SK-N-SH (cell line): ENCODE results near the gene DCUN1D3. TPM values are rescaled to one million over a fixed set of nuclear protein-coding genes. Genes with fewer than 3 reads are reported as not detected.

Source experiments
- CTCF ChIA-PET: fragments of 300-600, 350-600 bp; formaldehyde crosslinking; extraction: SDS; loops from one replicate; lab custom pipeline; 2021; lab: Yijun Ruan, JAX
- POLR2A ChIA-PET: fragments of 350-600 bp; sonication (Branson Sonifier 250); formaldehyde crosslinking; extraction: SDS; loops from one replicate; lab custom pipeline; 2020; ENCODE audit warnings: antibody characterized with exemption, inconsistent platforms; lab: Yijun Ruan, JAX
- DNase-seq: peaks from one replicate; pipeline ENCODE4 v3.0.0; 2012
- H2AFZ ChIP-seq: fragments of 200-600 bp; sonication (generic); 2 replicates; pipeline ENCODE4 v1.8.1; 2016; ENCODE audit warnings: antibody characterized with exemption, mild to moderate bottlenecking, low read depth
- H3F3A ChIP-seq: fragments of 200-600 bp; sonication (generic); replicated peaks from 2 replicates; pipeline ENCODE3; 2016; ENCODE audit warnings: antibody characterized with exemption, mild to moderate bottlenecking; ENCODE audit not compliant: insufficient read depth
- H3K27ac ChIP-seq, 2 experiments: fragments of 200-500 bp in 1 of 2; fragments of 200-600 bp in 1 of 2; sonication (Bioruptor generic) in 1 of 2; sonication (generic), shearing (Covaris generic) in 1 of 2; 2 replicates each; pipeline versions ENCODE4 v1.5.1 to v1.6.1; 2014 to 2016; ENCODE audit warnings: low read depth in 2 of 2, inconsistent platforms in 1 of 2, low read length in 1 of 2, mild to moderate bottlenecking in 1 of 2, mixed read lengths in 1 of 2
- H3K27me3 ChIP-seq: fragments of 200-600 bp; sonication (generic), shearing (Covaris generic); 2 replicates; pipeline ENCODE4 v1.6.1; 2016; ENCODE audit warnings: mixed run types; ENCODE audit not compliant: insufficient read depth
- H3K36me3 ChIP-seq, 2 experiments: fragments of 200-500 bp in 1 of 2; fragments of 200-600 bp in 1 of 2; sonication (Bioruptor generic) in 1 of 2; sonication (generic) in 1 of 2; replicated peaks in 1 of 2; 2 replicates each; pipeline versions ENCODE3 to v1.5.1; 2014 to 2016; ENCODE audit warnings: low read length in 1 of 2, mild to moderate bottlenecking in 1 of 2; ENCODE audit not compliant: insufficient read depth in 2 of 2, control insufficient read depth in 1 of 2
- H3K4me1 ChIP-seq, 2 experiments: fragments of 200-500 bp in 1 of 2; fragments of 200-600 bp in 1 of 2; sonication (Bioruptor generic) in 1 of 2; sonication (generic), shearing (Covaris generic) in 1 of 2; 2 replicates each; pipeline versions ENCODE4 v1.5.1 to v1.6.1; 2014 to 2016; ENCODE audit warnings: low read depth in 1 of 2, low read length in 1 of 2, mixed run types in 1 of 2; ENCODE audit not compliant: insufficient read depth in 2 of 2, control insufficient read depth in 1 of 2
- H3K4me2 ChIP-seq: fragments of 200-600 bp; sonication (generic), shearing (Covaris generic); 2 replicates; pipeline ENCODE4 v1.6.1; 2017; ENCODE audit warnings: mixed run types
- H3K4me3 ChIP-seq, 2 experiments: fragments of 200-500 bp in 1 of 2; fragments of 200-600 bp in 1 of 2; sonication (Bioruptor generic) in 1 of 2; sonication (generic), shearing (Covaris generic) in 1 of 2; 2 replicates each; pipeline versions ENCODE4 v1.5.1 to v1.8.1; 2014 to 2016; ENCODE audit warnings: low read depth in 2 of 2, inconsistent platforms in 1 of 2, low read length in 1 of 2, mild to moderate bottlenecking in 1 of 2, mixed read lengths in 1 of 2, moderate library complexity in 1 of 2
- H3K79me2 ChIP-seq: fragments of 200-600 bp; sonication (generic); 2 replicates; pipeline ENCODE4 v1.8.1; 2017; ENCODE audit warnings: mild to moderate bottlenecking; ENCODE audit not compliant: insufficient read depth
- H3K9ac ChIP-seq: fragments of 200-600 bp; sonication (generic); 2 replicates; pipeline ENCODE4 v1.6.1; 2017; ENCODE audit warnings: mixed run types
- H3K9me2 ChIP-seq: fragments of 200-600 bp; sonication (generic); 2 replicates; pipeline ENCODE4 v1.6.1; 2017; ENCODE audit warnings: mixed run types
- H3K9me3 ChIP-seq: fragments of 200-600 bp; sonication (generic); 2 replicates; pipeline ENCODE4 v1.6.1; 2017; ENCODE audit warnings: mixed run types, mild to moderate bottlenecking, moderate library complexity
- H4K20me1 ChIP-seq: fragments of 200-600 bp; sonication (generic); 2 replicates; pipeline ENCODE4 v1.6.1; 2017; ENCODE audit warnings: mild to moderate bottlenecking, mixed run types; ENCODE audit not compliant: insufficient read depth
- CHD2 ChIP-seq: fragments of 150-350 bp; IDR thresholded peaks from 2 replicates; pipeline ENCODE4 v1.6.1; 2018; ENCODE audit warnings: low read length; ENCODE audit not compliant: partially characterized antibody
- CTCF ChIP-seq: fragments of 200-600 bp; sonication (generic); IDR thresholded peaks from 2 replicates; pipeline ENCODE4 v1.6.1; 2017; ENCODE audit warnings: antibody characterized with exemption, mild to moderate bottlenecking, moderate library complexity
- EP300 ChIP-seq, 2 experiments: IDR thresholded peaks; 2 replicates each; pipeline versions ENCODE4 v1.4.0 to v1.6.1; 2012; ENCODE audit warnings: borderline replicate concordance in 1 of 2, low read depth in 1 of 2, low read length in 1 of 2
- FOXJ3 ChIP-seq: sonication (generic); formaldehyde crosslinking; IDR thresholded peaks from 2 replicates; pipeline ENCODE4 v1.5.1; 2020; ENCODE audit warnings: mild to moderate bottlenecking, missing genetic modification reagents
- GABPA ChIP-seq: IDR thresholded peaks from 2 replicates; pipeline ENCODE4 v1.4.0; 2012; ENCODE audit warnings: low read depth, mild to moderate bottlenecking
- GATA2 ChIP-seq: sonication (generic); formaldehyde crosslinking; IDR thresholded peaks from 2 replicates; pipeline ENCODE4 v1.5.0; 2020; ENCODE audit warnings: mild to moderate bottlenecking, missing genetic modification reagents
- IRF3 ChIP-seq: fragments of 150-350 bp; IDR thresholded peaks from 2 replicates; pipeline ENCODE4 v1.6.1; 2016; ENCODE audit warnings: mild to moderate bottlenecking, low read depth, low read length
- MEF2A ChIP-seq: IDR thresholded peaks from 2 replicates; pipeline ENCODE4 v1.4.0; 2012; ENCODE audit warnings: low read depth, borderline replicate concordance
- RXRA ChIP-seq: IDR thresholded peaks from 2 replicates; pipeline ENCODE4 v1.4.0; 2012; ENCODE audit warnings: low read depth, mild to moderate bottlenecking, borderline replicate concordance
- SMC3 ChIP-seq: IDR thresholded peaks from 2 replicates; pipeline ENCODE4 v1.6.1; 2012; ENCODE audit warnings: low read depth, low read length, improper control_type of control experiment
- TAF1 ChIP-seq: IDR thresholded peaks from 2 replicates; pipeline ENCODE4 v1.6.1; 2012; ENCODE audit warnings: low read depth, mild to moderate bottlenecking, low read length, moderate library complexity, borderline replicate concordance
- ZBTB33 ChIP-seq: IDR thresholded peaks from 2 replicates; pipeline ENCODE4 v1.4.0; 2012; ENCODE audit warnings: low read depth, borderline replicate concordance
- whole genome bisulfite sequencing: methylation state at CpG from one replicate; pipeline ENCODE4 v1.1.6; 2017; ENCODE audit warnings: low lambda C conversion rate; 5-methylcytosine and 5-hydroxymethylcytosine counted together
- polyA plus RNA-seq, 3 experiments: library from polyadenylated mRNA; depleted of rRNA; stranded (reverse); fragments of >200 nt; gene quantifications; 2 replicates each; pipeline ENCODE4 v1.2.3, GENCODE V29; 2012
- TF ChIP-seq, protein P1 (sequence below): IDR thresholded peaks from 2 replicates; pipeline ENCODE4 v1.4.0; 2012; ENCODE audit warnings: low read depth

DCUN1D3 gene
- polyA plus RNA-seq, 1 of the 3 experiments (the other 2 are of a cell fraction), result 4.7 TPM

GRCh38 chr16:20901068-20901435, 894 bp upstream of the DCUN1D3 start:
- 3% methylated on average over 12 of the region's 20 CpGs for WGBS
- DNase-seq, result no peak
- Histone ChIP-seq H2AFZ (peak overlapping the region; percentile 20; the same call in 1 of the 2 replicates), H4K20me1 (peaks cover 7% of the 10 kb centered on the region; the same call in 1 of the 2 replicates), H3F3A (peaks cover 11% of the 10 kb centered on the region), H3K4me2 (peak overlapping the region; percentile 89), H3K36me3 (peaks cover 5 to 19% of the 10 kb centered on the region in 2 experiments), H3K9me2 (no peaks in the 10 kb centered on the region), H3K79me2 (peaks cover 72% of the 10 kb centered on the region), H3K9ac (peak overlapping the region; percentile 96), H3K9me3 (no peaks in the 10 kb centered on the region), H3K27ac (peak overlapping the region; percentile 93 to 98), H3K4me1 (peaks cover 21 to 28% of the 10 kb centered on the region in 2 experiments), H3K4me3 (peak overlapping the region; percentile 84 to 95), H3K27me3 (no peaks in the 10 kb centered on the region)
- TF ChIP-seq, protein P1, sequence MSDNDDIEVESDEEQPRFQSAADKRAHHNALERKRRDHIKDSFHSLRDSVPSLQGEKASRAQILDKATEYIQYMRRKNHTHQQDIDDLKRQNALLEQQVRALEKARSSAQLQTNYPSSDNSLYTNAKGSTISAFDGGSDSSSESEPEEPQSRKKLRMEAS, result no peak
- TF ChIP-seq FOXJ3 (CRISPR knock-in tag), result peak; percentile 48; the same call in 1 of the 2 replicates
- ChIA-PET CTCF (interaction anchor here (2.3 kb wide), 1 partner anchor 51 kb away, joined by 10 read pairs; no protein-coding TSS in a partner anchor), POLR2A (interaction anchor here (0.6 to 2.1 kb wide), 3 partner anchors 13 to 1201 kb away, joined by 3 to 8 read pairs (median 3); partner anchors contain the start of genes ERI2 and REXO5)

GRCh38 chr16:20899477-20900298, 470 bp downstream of the DCUN1D3 start:
- H3K4me2 ChIP-seq, result peak overlapping the region; percentile 86
- 2% methylated on average over 18 of the region's 23 CpGs for WGBS
- no peak for TF ChIP-seq EP300 (IDR thresholded peaks at IDR 0.05; ENCODE audit: borderline replicate concordance in 1 of 2, low read depth in 1 of 2, low read length in 1 of 2)
- TF ChIP-seq GATA2 (CRISPR knock-in tag), result no peak
- no peak for TF ChIP-seq CHD2
- no peak for TF ChIP-seq GABPA
- TF ChIP-seq CTCF, result no peak
- TF ChIP-seq IRF3, result no peak
- no peak for TF ChIP-seq RXRA
- TF ChIP-seq SMC3, result no peak
- no peak for TF ChIP-seq TAF1
- TF ChIP-seq ZBTB33, result no peak
- TF ChIP-seq, protein P1, result no peak
- TF ChIP-seq MEF2A, result no peak
- TF ChIP-seq, all 33 proteins: peak for 0
- DNase-seq, result peak; percentile 57
- H3K9me2 ChIP-seq, result no peaks in the 10 kb centered on the region
- no peaks in the 10 kb centered on the region for H3F3A ChIP-seq
- H3K4me3 ChIP-seq, result peak overlapping the region; percentile 84 to 95
- POLR2A ChIA-PET, result interaction anchor here (1.4 to 2.1 kb wide), 3 partner anchors 15 to 93 kb away, joined by 3 to 8 read pairs (median 7); partner anchors contain the start of genes ERI2 and REXO5
- H2AFZ ChIP-seq, result no peak overlapping the region
- H3K79me2 ChIP-seq, result peaks cover 86% of the 10 kb centered on the region
- H3K27ac ChIP-seq, result peak overlapping the region; percentile 84 to 93
- peaks cover 11 to 26% of the 10 kb centered on the region in 2 experiments for H3K36me3 ChIP-seq
- H3K27me3 ChIP-seq, result no peaks in the 10 kb centered on the region
- H3K4me1 ChIP-seq, result peaks cover 14 to 20% of the 10 kb centered on the region in 2 experiments; a peak in 3 of 4 replicates
- H3K9ac ChIP-seq, result peak overlapping the region; percentile 96
- CTCF ChIA-PET, result interaction anchor here (0.6 to 2.3 kb wide), 4 partner anchors 21 to 50 kb away, joined by 3 to 10 read pairs (median 5); no protein-coding TSS in a partner anchor
- peaks cover 7% of the 10 kb centered on the region; the same call in 1 of the 2 replicates for H4K20me1 ChIP-seq
- H3K9me3 ChIP-seq, result no peaks in the 10 kb centered on the region
